Bone marrow (tissue), 2 donors: ENCODE results near the gene FLCN.
"Not testable (repeated sequence)": the region's sequence is repeated elsewhere in the genome, so short reads cannot be mapped to it uniquely, and the experiment has no call there.

ENCODE experiments used
- DNase-seq, 2 donors: peaks; one replicate each; lab custom pipeline; 2025; lab: John Stamatoyannopoulos, UW

The FLCN gene, protein sequence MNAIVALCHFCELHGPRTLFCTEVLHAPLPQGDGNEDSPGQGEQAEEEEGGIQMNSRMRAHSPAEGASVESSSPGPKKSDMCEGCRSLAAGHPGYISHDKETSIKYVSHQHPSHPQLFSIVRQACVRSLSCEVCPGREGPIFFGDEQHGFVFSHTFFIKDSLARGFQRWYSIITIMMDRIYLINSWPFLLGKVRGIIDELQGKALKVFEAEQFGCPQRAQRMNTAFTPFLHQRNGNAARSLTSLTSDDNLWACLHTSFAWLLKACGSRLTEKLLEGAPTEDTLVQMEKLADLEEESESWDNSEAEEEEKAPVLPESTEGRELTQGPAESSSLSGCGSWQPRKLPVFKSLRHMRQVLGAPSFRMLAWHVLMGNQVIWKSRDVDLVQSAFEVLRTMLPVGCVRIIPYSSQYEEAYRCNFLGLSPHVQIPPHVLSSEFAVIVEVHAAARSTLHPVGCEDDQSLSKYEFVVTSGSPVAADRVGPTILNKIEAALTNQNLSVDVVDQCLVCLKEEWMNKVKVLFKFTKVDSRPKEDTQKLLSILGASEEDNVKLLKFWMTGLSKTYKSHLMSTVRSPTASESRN

DNA sequence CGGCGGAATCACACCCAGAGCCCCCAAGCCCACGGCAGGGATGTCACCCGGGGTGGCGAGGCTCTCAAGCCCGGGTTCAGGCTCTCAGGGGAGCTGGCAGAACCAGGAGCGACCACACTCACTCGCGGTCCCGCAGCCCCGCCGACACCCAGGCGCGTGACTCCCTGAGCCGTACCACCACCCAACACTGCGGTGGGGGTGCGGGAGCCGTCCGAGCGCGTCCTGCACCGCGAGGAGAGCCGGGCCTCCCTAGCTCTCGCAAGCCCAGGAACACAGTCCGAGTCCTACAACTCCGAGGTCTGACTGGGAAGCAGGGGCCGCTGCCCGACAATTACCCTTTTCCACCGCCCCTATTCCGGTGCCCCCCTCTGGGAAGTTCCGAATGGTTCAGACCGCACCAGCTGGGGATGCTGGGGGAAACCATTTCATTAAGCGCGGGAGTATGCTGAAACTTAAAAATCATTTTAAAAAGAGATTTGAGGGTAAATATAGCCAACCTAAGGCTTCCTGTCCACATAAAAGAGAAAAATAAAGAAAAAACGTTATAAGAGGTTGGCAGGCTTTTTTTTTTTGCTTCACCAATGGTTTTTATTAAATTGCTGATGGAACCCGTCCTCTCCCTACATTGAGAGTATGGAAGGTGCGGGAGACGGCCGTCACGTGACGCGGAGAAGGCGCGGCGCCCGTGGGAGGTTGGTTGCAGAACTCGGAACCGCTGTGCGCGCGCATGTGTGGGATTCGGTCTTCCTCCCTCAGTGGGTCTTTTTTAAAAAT is at the start of gene FLCN:
Gene FLCN, minus strand, starts transcription at position 143 of the 774 bp plus-strand sequence. CDS start 9,031 bp downstream, outside the sequence.
- DNase-seq, result peak; percentile 86 to 90

DNA sequence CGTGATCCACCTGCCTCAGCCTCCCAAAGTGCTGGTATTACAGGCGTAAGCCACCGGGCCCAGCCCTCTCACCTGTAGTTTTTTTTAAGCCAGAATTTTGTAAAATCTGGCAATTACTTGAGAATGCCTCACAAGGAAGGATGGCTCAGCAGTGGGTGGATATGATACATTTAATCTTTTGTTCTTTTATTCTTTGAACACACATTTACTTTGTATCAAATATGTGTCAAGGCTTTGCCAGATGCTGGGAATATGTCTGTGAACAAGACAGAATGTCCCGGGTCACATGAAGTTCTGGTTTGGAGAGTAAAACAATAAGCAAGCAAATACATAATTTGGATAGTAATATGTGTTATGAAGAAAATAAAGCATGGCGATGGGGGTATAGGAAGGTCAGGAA is 49.0 kb upstream of the FLCN start:
- no peak for DNase-seq

DNA sequence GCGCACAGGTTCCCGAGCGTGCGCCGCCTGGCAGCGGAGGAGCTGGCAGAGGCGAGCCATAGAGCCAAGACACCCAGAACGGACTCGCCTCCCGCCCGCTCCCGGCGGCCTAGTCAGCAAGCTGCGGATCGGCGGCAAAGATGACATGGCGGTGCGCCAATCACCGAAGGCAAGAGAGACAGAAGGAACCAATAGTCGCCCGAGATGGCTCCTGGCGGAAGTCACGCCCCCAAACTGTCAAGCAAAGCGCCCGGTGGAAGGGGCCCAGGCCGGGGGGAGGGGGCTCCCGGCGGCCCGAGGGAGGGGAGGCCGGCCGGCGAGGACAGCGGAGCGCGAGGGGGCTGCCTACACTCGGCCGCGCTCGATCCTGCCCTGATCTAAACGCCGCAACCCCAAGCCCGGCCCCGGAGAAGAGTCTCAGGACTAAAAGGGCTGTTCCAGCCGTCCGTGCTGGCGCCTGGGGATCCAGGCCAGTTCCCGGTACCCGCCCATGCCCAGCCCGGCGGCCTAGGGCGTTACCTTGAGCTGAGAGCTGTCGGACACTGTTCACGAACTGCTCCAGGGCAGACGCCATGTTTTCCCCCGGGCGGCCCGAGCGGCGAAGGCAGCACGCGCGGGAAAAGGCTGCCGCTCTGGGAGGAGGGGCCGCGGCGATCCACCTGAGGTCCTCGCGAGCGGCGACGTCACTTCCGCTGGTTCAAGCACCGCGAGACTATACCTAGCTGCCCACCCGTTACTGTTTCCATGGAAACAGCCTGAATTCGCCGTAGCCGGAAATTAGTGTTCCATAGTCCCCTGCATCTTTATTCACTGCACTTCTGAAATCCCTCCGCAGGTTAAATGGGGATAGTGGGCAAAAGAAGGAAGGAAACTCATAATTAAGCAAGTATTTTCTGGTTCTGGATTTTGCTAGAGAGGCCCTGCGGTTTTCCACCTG is 43.9 kb upstream of the FLCN start, which contains the start of gene COPS3:
Gene COPS3, minus strand, starts transcription at position 634 of the 937 bp plus-strand sequence. Its CDS starts 60 bp downstream, at position 574.
- DNase-seq, result peak; percentile 90 to 99

DNA sequence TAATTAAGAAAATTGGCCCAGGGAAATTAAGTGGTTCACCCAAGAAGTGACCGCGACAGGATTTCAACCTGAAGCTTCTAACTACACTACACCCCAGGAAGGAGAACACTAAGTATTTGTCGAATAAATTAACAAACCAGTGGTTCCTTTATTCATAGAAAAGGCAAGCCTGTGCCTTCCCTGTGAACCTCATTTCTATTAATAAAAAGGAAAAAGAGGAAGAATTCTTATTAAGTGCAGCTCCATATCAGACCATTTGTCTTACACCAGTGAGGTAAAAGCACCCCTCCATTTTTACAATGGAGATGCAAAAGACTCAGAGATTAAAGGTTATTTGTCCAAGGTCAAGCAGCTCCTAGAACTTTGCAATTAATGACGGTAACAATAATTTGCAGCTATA is 42.3 kb upstream of the FLCN start:
- DNase-seq, result no peak

DNA sequence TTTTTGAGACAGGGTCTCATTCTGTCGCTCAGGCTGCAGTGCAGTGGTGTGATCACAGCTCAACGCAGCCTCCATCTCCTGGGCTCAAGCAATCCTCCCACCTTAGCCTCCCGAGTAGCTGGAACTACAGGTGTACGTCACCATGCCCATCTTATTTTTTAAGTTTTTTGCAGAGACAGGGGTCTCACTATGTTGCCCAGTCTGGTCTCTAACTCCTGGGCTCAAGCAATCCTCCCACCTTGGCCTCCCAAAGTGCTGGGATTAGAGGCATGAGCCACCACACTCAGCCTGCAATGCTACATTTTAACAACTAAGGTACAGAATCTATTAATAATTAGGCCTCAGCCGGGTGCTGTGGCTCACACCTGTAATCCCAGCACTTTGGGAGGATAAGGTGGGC is 40.5 kb upstream of the FLCN start:
- not testable (repeated sequence) for DNase-seq

DNA sequence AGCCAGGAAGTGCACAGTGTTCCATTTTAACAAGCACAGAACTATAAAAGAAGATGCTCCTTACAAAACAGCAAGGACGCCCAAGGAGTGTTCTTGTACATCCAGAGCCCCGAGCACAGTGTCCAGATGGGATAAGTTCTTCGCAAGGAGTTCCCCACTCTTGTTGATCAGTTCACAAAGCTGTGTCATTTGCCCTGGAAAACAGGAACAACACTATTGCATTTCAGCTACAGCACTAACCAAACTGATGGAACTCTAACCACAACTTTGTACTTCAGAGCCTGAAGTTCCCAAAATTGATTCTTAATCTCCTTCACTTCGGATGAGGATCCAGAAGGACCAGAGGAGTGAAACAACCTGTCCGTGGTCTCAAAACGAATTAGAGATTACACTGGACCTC is 39.0 kb upstream of the FLCN start:
- DNase-seq, result peak in 1 of 2 donors; percentile 16

DNA sequence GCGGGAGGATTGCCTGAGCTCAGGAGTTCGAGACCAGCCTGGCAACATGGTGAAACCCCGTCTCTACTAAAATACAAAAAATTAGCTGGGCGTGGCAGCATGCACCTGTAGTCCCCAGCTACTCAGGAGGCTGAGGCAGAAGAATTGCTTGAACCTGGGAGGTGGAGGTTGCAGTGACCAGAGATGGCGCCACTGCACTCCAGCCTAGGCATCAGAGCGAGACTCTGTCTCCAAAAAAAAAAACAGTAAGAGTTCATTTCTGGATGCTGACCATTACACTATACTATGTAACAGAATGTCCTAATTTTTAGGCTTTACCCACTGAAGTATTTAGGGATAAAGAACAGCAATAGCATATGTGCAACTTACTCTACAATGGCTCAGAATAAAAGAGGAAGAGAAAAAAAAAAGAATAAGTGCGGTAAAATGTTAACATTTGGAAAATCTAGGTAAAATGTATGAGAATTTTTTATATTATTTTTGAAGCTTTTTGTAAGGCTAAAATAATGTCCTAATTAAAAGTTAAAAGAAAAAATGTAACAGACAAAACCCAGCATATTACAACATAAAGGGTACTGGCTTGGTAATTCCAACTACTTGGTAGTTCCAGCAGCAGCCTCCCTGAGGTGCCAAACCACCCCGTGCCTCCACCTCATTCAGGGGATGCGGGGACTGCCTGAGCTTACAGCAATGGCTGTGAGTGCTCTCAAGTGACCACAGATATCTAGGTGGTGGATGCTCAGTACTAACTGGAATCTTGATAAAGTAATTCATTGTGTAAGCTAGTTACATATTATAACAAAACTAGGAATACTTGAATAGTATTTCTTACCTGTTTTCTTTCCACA is 33.2 kb upstream of the FLCN start:
- DNase-seq, result no peak

DNA sequence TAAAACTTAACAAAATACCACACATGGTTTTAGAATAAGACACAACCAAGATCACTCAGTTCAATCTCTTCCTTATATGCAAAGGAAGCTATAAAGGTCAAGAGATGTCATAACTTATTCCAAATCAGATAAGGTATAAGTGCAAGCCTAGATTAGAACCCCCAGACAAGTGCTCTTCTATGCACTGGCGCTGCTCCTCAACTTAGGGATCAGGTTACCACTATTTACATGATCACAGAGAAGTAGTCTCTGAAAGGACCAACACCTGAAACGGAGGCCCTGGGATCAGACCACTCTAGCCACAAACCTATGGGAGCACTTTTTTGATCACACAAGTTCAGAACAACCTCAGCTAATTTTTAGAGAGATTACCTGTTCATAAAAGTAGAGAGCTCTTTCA is 27.5 kb upstream of the FLCN start:
- DNase-seq, result no peak

DNA sequence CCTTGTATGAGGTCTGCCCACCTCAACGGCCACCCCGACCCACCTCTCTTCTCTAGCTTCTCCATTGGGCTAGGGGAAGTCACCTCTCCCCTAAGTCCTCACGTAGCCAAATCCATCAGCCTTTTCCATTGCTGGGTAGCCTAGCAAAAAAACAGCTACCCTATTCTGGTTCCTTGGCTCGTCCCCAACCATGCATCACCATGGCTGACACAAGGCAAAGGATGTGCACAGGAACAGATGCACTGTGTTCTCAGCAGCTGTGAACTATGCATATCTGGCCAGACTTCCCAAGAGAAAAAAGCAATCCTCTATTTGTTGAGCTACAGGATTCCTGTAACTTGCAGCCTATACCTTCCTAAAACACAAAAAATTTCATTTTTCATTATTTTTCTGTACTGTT is 22.0 kb upstream of the FLCN start:
- DNase-seq, result no peak

DNA sequence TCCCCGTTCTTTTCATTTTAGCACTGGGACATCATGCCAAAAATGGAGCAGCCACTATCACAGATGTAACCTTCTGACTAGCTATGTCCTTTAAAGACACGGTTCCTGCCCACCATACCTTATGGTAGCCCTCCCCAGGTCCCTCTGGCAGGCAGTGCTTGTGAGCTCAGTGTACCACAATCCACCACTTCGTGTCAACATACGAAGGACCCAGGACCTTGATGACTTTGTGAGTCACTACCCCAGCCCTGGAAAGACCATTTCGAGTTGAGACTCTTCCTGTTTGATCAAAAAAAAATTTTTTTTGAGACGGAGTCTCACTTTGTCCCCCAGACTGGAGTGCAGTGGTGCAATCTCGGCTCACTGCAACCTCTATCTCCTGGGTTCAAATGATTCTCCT is 21.0 kb upstream of the FLCN start:
- DNase-seq, result no peak

DNA sequence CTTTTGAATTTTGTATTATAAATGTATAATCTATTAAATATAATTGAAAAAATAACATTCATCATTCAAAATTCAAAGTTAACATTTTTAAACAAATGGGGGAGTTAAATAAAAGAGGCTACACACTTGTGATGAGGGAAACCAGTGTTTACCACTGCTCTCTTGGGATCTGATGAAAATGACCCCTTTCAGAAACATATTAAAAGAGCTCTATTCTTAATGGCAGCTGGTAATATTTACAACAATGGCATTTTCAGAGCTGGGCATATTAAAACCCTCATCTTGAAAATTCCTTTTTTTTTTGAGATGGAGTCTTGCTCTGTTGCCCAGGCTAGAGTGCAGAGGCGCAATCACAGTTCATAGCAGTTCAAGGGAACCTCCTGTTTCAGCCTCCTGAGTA is 19.3 kb upstream of the FLCN start:
- no peak for DNase-seq

DNA sequence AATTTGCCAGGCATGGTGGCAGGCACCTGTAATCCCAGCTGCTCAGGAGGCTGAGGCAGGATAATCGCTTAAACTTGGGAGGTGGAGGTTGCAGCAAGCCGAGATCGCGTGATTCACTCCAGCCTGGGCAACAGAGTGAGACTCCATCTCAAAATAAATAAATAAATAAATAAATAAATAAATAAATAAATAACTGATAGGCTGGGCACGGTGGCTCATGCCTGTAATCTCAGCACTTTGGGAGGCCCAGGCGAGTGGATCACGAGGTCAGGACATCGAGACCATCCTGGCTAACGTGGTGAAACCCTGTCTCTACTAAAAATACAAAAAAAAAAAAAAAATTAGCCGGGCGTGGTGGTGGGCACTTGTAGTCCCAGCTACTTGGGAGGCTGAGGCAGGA is 18.7 kb upstream of the FLCN start:
- DNase-seq, result not testable (repeated sequence)

DNA sequence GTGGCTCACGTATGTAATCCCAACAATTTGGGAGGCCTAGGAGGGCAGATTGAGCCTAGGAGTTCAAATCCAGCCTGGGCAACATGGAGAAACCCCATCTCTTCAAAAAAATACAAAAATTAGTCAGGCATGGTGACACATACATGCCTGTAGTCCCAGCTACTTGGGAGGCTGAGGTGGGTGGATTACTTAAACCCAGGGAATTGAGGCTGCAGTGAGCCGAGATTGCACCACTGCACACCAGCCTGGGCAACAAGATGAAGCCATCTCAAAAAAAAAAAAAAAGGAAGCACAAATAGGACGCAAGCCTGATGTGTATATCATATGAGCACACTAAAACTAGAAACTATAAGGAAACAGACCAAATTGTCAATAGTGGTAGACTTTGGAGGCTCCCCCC is 17.1 kb upstream of the FLCN start:
- DNase-seq, result no peak

DNA sequence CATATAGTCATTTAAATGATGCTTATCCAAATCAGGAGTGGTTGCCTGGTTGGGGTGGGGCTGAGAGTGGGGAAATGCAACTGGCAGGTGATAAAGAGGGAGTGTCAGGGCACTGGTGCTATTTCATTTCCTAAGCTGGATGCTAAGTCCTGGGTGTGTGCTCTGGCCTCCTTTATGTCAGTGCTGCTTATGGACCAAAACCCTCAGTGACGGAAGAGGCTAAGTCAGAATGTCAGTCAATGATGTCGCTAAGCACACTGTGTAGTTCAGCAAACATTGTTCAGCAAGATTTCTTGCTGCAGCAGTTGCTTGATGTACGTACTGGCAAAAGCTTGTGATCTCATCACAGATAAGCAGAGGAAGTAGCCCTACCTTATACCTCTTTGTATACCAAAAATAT is 16.4 kb upstream of the FLCN start:
- DNase-seq, result no peak

DNA sequence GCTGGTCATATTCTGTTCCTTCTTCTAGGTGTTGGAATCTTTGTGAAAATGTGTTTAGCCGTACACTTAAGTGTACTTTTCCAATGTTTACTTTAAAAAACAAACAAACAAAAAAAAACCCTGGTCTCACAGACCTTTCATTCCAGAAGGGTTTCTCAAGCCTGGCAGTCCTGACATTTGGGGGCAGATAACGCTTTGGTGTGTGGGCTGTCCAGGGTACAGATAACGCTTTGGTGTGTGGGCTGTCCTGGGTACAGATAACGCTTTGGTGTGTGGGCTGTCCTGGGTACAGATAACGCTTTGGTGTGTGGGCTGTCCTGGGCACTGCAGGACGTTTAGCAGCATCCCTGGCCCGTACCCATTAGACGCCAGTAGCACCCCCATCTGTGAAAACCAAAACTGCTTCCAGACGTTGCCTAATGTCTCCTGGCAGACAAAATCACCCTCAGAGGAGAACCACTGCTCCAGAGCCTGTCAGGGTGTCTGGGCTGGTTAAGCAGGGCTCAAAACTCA is 15.2 kb upstream of the FLCN start:
- no peak for DNase-seq

DNA sequence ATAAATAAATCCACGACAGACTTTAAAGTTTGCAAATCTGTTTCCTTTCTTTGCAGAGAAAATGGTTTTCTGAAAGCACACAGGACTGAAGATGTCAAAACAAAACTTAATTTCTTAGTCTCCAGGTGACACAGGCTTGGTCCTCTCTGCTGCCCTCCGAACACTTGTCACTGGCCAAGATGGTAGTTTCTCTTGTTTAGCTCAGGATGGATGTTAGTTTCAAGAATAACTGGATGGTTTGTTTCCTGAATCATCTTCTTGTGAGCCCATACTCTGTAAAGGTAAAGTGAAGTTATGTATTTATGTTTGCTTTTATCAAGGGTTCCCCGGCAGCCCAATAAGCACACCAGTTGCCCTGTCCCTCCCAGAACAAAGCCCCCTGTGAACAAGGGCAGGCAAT is 9.9 kb upstream of the FLCN start:
- DNase-seq, result no peak

DNA sequence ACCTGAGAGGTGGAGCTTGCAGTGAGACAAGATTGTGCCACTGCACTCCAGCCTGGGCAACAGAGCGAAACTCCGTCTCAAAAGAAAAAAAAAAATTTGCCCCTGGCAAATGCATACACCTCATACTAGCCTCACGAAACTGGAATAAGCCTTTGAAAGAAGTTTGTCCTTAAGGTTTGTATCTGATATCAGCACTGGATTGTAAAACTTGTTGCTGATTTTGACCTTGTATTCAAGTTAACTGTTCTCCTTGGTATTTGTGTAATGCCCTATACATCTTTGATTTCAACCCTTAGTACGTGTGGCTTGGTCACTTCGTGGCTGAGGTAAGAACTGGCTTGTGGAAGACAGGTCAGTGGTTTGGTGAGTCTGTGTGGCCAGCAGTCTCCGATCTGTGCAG is 6.2 kb upstream of the FLCN start:
- no peak for DNase-seq

DNA sequence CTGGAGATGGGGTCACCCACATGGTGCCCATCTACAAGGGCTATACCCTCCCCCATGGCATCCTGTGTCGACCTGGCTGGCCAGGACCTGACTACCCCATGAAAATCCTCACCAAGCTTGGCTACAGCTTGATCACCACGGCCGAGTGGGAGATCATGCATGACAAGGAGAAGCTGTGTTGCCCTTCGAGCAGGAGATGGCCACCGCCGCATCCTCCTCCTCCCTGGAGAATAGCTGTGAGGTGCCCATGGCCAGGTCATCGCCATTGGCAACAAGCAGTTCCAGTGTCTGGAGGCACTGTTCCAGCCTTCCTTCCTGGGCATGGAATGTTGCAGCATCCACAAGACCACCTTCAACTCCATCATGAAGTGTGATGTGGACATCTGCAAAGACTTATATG is 5.3 kb upstream of the FLCN start:
- DNase-seq, result no peak

DNA sequence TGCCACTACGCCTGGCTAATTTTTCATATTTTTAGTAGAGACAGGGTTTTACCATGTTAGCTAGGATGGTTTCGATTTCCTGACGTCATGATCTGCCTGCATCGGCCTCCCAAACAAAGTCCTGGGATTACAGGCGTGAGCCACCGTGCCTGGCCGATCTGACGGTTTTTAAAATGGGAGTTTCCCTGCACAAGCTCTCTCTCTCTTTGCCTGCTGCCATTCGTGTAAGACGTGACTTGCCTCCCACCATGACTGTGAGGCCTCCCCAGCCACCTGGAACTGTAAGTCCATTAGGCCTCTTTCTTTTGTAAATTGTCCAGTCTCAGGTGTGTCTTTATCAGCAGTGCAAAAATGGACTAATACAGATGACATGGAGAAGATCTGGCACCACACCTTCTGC is 4.7 kb upstream of the FLCN start:
- no peak for DNase-seq

DNA sequence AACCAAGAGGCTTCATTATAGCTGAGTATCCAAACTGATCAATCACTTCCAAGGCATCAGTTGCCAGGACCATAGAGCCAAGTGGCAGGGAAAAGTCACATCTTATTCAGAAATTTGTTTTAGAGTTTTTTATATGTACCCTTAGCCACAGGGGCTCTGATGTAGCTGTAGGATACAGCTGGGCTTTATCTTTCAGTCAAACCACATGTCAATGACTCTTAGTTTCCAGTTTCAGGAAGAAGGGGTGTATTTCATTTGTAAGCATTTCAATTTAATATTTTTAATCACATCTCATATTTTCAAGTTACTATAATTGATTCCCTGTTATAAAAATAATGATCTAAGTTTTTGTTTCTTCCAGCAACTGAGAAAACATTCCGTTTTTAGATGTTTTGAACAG is 2.9 kb upstream of the FLCN start:
- peak in 1 of 2 donors; percentile 49 for DNase-seq
